GM12801 (cell line): Measurements from ENCODE around the gene TEAD4.

Experiments used
- CTCF ChIP-seq: IDR thresholded peaks from one replicate; pipeline ENCODE4 v1.5.1; 2011; ENCODE audit warnings: control low read depth; ENCODE audit not compliant: insufficient read length; ENCODE audit errors: extremely low read depth

The TEAD4 gene

GRCh38 chr12:2933586-2933985, 25.6 kb upstream of the TEAD4 start:
- TF ChIP-seq CTCF, result no peak

GRCh38 chr12:2934371-2934770, 24.8 kb upstream of the TEAD4 start:
- no peak for TF ChIP-seq CTCF

- no peak for TF ChIP-seq CTCF
Measured at GRCh38 chr12:2936301-2936700, 22.9 kb upstream of the TEAD4 start.

- no peak for TF ChIP-seq CTCF
Measured at GRCh38 chr12:2937500-2937899, 21.7 kb upstream of the TEAD4 start.

- no peak for TF ChIP-seq CTCF
Measured at GRCh38 chr12:2939191-2939590, 20.0 kb upstream of the TEAD4 start.

GRCh38 chr12:2940564-2940963, 18.6 kb upstream of the TEAD4 start:
- no peak for TF ChIP-seq CTCF

GRCh38 chr12:2941524-2941923, 17.7 kb upstream of the TEAD4 start:
- TF ChIP-seq CTCF, result no peak
